ENCODE results near the gene CUL1.

Gene CUL1

GRCh38 chr7:148698397-148699023 is at the start of gene CUL1:
TSS of gene CUL1 (plus strand) at chr7:148698903. CDS start at chr7:148730123, 31,220 bp downstream.
- DNase-seq = peak; percentile 91

DNA sequence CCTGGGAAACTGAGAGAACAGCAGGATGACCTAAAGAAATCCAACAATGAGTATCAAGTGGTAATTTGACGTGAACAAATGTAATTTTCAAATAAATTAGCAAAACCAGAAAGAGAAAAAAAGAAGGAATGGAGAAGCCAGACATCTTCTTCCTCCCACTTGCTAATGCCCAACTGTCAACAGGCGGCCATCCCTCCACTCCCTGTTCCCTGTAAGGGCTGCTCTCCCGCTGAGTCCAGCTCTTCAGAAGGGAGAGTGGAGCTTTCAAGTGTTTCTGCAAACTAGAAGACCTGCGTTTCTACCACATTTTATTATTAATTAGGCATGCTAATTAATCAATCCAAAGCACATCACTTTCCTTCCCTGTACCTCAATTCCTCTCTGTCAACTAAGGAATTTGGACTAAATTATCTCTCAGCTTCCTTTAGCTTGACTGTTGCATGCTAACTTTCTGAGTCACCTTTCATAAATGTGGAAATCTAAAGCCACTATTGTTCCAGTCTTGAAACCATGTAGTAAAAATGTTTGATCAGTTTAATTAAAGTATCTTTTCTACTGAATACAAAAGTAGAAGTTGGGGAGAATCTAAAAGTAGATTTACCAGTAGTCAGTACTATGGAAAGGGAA is 48.4 kb upstream of the CUL1 start:
- DNase-seq = no peak

- no peak for DNase-seq
Observed at GRCh38 chr7:148652773-148653172, 45.9 kb upstream of the CUL1 start.

GRCh38 chr7:148657929-148658328 is 40.8 kb upstream of the CUL1 start:
- no peak for DNase-seq

GRCh38 chr7:148661471-148661870 is 37.2 kb upstream of the CUL1 start:
- no peak for DNase-seq

- no peak for DNase-seq
Observed at GRCh38 chr7:148662646-148663045, 36.1 kb upstream of the CUL1 start.

DNA sequence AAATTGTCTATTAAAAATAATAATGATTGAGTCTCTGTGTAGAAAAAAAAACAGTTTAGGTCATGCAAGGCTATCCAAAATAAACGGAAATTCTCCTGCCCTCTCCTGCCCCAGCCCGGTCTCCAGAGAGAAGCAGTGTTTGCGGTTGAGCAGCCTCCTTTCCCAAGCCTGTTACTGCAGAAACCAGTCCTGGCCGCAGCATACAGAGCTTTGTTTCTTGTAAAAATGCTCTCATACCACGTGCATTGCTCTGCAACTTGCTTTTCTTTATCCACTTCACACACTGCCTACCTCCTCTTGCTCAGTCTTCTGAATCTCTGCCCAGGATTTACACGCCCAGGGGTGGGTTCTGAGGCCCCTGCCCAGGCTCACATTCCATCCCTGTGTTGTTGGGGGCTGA is 34.4 kb upstream of the CUL1 start:
- no peak for DNase-seq

- no peak for DNase-seq
Observed at GRCh38 chr7:148665221-148665620, 33.5 kb upstream of the CUL1 start.

GRCh38 chr7:148669927-148670326 is 28.8 kb upstream of the CUL1 start:
- DNase-seq = no peak

- DNase-seq = no peak
Observed at GRCh38 chr7:148670374-148670773, 28.3 kb upstream of the CUL1 start.

- DNase-seq = no peak
Observed at GRCh38 chr7:148670807-148671206, 27.9 kb upstream of the CUL1 start.

- DNase-seq = no peak
Observed at GRCh38 chr7:148672041-148672440, 26.7 kb upstream of the CUL1 start.

- no peak for DNase-seq
Observed at GRCh38 chr7:148674689-148675088, 24.0 kb upstream of the CUL1 start.

- no peak for DNase-seq
Observed at GRCh38 chr7:148676291-148676690, 22.4 kb upstream of the CUL1 start.

DNA sequence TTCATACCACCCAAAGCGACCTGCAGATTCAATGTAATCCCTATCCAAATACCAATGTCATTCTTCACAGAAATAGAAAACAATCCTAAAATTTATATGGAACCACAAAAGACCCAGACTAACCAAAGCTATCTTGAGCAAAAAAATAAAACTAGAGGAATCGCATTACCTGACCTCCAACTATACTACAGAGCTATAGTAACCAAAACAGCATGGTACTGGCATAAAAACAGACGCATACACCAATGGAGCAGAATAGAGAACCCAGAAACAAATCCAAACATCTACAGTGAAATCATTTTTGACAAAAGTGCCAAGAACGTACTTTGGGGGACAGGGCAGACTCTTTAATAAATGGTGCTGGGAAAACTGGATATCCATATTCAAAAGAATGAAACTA is 16.9 kb upstream of the CUL1 start:
- DNase-seq = no peak

GRCh38 chr7:148684289-148684830 is 14.3 kb upstream of the CUL1 start:
- no peak for DNase-seq

DNA sequence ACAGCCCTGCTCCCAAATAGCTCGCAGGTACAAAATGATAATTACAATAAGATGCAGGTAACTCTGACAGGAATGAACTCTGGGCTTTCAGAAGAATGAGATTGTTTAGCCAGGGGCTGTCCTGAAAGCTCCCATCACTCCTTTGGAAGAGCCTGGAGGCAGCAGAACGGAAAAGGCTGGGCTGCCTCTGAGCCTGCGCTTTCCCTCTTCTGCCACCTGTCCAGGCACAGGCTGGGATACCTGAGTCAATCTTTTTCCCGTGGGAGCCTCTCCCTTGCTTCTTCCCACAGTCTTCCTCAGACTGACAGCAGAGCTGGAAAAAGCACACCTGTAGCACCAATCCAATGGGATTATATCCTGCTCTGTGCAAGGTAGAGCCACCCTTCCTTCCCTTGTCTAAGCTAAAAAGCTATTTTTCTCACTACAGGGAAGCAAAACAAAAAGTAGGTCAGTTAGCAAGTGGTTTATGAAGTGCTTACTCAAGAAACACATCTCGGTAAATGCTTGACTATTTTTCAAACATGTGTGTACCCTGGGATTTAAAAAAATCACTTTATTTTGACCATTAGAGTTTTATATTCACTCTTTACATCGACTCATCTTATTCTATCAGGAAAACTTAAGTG is 12.3 kb upstream of the CUL1 start:
- no peak for DNase-seq

DNA sequence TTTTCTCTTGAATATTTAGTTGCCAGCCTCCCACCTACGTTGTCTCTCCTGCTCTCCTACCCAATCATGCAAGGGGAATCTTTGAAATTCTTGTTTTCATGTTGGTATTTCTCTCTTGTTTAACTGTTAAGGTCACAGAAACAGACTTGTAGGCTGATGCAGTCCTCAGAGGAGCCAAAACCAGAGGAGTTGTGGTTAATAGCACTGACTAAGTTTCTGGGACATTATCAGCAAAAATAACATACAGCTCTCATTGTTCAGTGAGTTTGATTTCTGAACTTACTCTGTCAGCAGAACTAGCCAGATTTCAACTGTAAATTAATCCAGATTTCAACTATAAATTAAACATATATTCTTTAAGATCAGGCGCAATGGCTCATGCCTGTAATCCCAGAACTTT is 11.1 kb upstream of the CUL1 start:
- no peak for DNase-seq

DNA sequence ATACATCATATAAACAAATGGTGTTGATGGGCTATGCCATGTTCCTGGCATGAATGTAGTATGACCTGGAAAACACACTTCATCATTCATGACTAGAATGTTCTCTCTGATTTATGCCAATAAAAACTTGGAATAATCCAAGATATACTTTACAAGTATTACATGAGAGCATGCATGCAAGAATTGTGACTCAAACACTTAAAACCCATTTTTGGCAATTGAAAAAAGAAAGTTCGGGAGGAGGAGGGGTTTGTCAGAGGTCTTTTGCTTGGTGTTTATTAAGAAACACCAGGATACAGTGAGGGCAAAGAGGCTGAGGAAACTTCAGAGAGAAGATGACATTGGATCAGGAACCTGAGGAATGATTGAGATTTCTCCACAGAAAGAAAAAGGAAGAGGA is 10.2 kb upstream of the CUL1 start:
- no peak for DNase-seq

GRCh38 chr7:148693651-148694050 is 5.1 kb upstream of the CUL1 start:
- DNase-seq = no peak

- DNase-seq = no peak
Observed at GRCh38 chr7:148694631-148695030, 4.1 kb upstream of the CUL1 start.

- no peak for DNase-seq
Observed at GRCh38 chr7:148695953-148696352, 2.8 kb upstream of the CUL1 start.

GRCh38 chr7:148696787-148697186 is 1.9 kb upstream of the CUL1 start:
- DNase-seq = no peak
